B cell (primary cell): ENCODE results near the gene HMOX1.

ENCODE experiments used
- CTCF ChIP-seq: fragments of 200-600 bp; IDR thresholded peaks from one replicate; pipeline ENCODE4 v1.8.0; 2022; ENCODE audit warnings: antibody characterized with exemption, mild to moderate bottlenecking
- EZH2 ChIP-seq: IDR thresholded peaks from 2 replicates; pipeline ENCODE4 v1.6.1; 2012; ENCODE audit warnings: borderline replicate concordance, low read depth, mild to moderate bottlenecking, moderate library complexity, low read length; ENCODE audit not compliant: insufficient read depth, poor library complexity, severe bottlenecking

GRCh38 chr22:35380537-35381423 is at the start of gene HMOX1:
- TF ChIP-seq CTCF (no peak), EZH2 (no peak)
